ENCODE data around the gene AFG1L.
"Not testable (repeated sequence)": the region's sequence is repeated elsewhere in the genome, so short reads cannot be mapped to it uniquely, and the experiment has no call there.

AFG1L gene

GRCh38 chr6:108293527-108294296 is 1.1 kb upstream of the AFG1L start:
- no peak overlapping the region for H3K9ac ChIP-seq (ENCODE audit: low read depth, low read length)
- no peaks in the 10 kb centered on the region for H3K9me3 ChIP-seq (ENCODE audit: control insufficient read depth, insufficient read depth, low read length)
- H3K36me3 ChIP-seq (ENCODE audit: control insufficient read depth, insufficient read depth, low read length): no peaks in the 10 kb centered on the region
- no peaks in the 10 kb centered on the region for H3K27me3 ChIP-seq (ENCODE audit: control insufficient read depth, insufficient read depth, low read length)
- peaks cover 4% of the 10 kb centered on the region for H3K4me1 ChIP-seq (ENCODE audit: control insufficient read depth, insufficient read depth, low read length)
- peak overlapping the region; percentile 92 for H3K4me3 ChIP-seq (ENCODE audit: low read depth, low read length)

- H3K9ac ChIP-seq (ENCODE audit: low read depth, low read length): no peak overlapping the region
- peak overlapping the region; percentile 92 for H3K4me3 ChIP-seq (ENCODE audit: low read depth, low read length)
- H3K27me3 ChIP-seq (ENCODE audit: control insufficient read depth, insufficient read depth, low read length): no peaks in the 10 kb centered on the region
- peaks cover 4% of the 10 kb centered on the region for H3K4me1 ChIP-seq (ENCODE audit: control insufficient read depth, insufficient read depth, low read length)
- H3K36me3 ChIP-seq (ENCODE audit: control insufficient read depth, insufficient read depth, low read length): no peaks in the 10 kb centered on the region
- H3K9me3 ChIP-seq (ENCODE audit: control insufficient read depth, insufficient read depth, low read length): no peaks in the 10 kb centered on the region
Observed at GRCh38 chr6:108294297-108294726, 542 bp upstream of the AFG1L start.

DNA sequence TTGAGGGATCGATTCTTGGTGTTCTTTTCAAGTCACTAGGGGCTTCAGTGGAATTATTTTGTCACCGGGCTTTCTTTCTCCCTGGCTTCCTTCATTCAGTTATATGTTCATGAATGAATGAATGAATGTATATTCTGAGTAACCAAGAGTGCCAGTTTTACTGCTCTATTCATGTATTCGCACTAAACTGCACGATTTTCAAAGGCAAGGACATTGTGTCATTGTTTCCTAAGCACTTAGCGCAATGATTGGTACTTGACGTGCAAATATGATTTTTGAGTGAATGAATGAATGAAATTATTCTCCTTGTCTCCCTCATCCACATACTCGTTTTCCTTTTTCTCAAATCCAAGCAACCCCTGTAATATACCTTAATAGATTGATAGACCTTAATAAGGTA is 822 bp downstream of the AFG1L start:
- Histone ChIP-seq H3K4me1 (ENCODE audit: control insufficient read depth, insufficient read depth, low read length) (peaks cover 4% of the 10 kb centered on the region), H3K9me3 (ENCODE audit: control insufficient read depth, insufficient read depth, low read length) (no peaks in the 10 kb centered on the region), H3K27me3 (ENCODE audit: control insufficient read depth, insufficient read depth, low read length) (no peaks in the 10 kb centered on the region), H3K36me3 (ENCODE audit: control insufficient read depth, insufficient read depth, low read length) (no peaks in the 10 kb centered on the region), H3K4me3 (ENCODE audit: low read depth, low read length) (peak overlapping the region; percentile 92), H3K9ac (ENCODE audit: low read depth, low read length) (peak overlapping the region; percentile 85)

DNA sequence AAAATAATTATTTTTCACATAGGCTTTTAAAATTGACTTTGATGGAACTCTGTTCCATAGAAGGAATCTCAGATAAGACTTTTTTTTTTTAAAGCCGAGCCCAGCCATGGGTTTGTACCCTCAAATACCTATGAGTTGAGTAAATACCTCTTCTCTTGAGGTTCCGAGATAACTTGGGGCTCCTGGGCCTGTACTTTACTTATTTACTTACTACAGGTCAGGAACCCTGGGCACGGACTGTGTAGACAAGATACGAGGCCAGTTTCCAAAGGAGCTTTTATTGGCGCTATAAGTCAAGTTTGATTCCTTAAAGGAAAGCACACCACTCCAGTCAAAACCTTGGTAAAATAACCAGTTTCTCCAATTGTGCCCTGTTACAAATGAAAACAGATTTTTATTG is 7.5 kb downstream of the AFG1L start:
- Histone ChIP-seq H3K9me3 (ENCODE audit: control insufficient read depth, insufficient read depth, low read length) (no peaks in the 10 kb centered on the region), H3K4me1 (ENCODE audit: control insufficient read depth, insufficient read depth, low read length) (peaks cover 4% of the 10 kb centered on the region), H3K27me3 (ENCODE audit: control insufficient read depth, insufficient read depth, low read length) (no peaks in the 10 kb centered on the region), H3K9ac (ENCODE audit: low read depth, low read length) (no peak overlapping the region), H3K36me3 (ENCODE audit: control insufficient read depth, insufficient read depth, low read length) (no peaks in the 10 kb centered on the region), H3K4me3 (ENCODE audit: low read depth, low read length) (no peak overlapping the region)

DNA sequence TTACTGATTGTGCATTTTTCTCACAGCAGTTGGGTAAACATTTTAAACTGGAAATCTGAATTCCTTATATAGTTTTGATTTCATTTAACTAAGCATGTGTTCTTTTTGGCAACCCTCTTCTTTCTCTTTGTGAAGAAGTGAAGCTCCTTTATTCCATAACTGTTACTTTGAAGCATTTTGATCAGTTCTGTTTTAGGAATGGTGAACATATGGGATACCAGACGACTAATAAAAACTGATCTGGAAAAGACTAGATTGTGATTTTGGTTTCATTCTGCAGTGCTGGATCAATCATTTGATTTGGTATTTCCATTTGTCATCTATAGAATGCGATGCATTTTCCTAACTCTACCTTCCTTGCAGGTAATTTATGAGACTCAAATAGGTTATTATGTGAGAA is 9.8 kb downstream of the AFG1L start:
- Histone ChIP-seq H3K9ac (ENCODE audit: low read depth, low read length) (no peak overlapping the region), H3K4me3 (ENCODE audit: low read depth, low read length) (no peak overlapping the region), H3K36me3 (ENCODE audit: control insufficient read depth, insufficient read depth, low read length) (no peaks in the 10 kb centered on the region), H3K4me1 (ENCODE audit: control insufficient read depth, insufficient read depth, low read length) (peaks cover 4% of the 10 kb centered on the region), H3K27me3 (ENCODE audit: control insufficient read depth, insufficient read depth, low read length) (no peaks in the 10 kb centered on the region), H3K9me3 (ENCODE audit: control insufficient read depth, insufficient read depth, low read length) (no peaks in the 10 kb centered on the region)

GRCh38 chr6:108308641-108309040 is 13.8 kb downstream of the AFG1L start:
- H3K36me3 ChIP-seq (ENCODE audit: control insufficient read depth, insufficient read depth, low read length); H3K9me3 ChIP-seq (ENCODE audit: control insufficient read depth, insufficient read depth, low read length); H3K4me3 ChIP-seq (ENCODE audit: low read depth, low read length); H3K27me3 ChIP-seq (ENCODE audit: control insufficient read depth, insufficient read depth, low read length); H3K9ac ChIP-seq (ENCODE audit: low read depth, low read length); H3K4me1 ChIP-seq (ENCODE audit: control insufficient read depth, insufficient read depth, low read length): not testable (repeated sequence)

DNA sequence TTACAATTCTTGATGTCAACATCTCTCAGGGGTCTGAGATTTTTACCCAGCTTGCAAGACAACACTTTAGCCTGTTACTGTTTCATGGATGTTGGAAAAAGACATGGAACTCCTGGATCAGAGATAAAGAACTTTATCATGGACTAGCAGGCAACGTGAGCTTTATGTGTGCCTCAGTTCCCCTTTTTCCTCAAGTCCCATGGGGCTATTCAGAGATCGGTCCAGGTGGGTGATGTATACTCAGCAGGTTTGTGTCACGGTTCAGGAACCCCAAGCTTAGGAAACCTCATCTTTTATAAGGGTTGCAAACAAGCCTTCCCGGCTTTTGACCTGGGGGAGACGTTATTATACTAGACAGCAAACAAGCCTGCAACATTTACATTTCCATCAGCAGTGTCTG is 15.0 kb downstream of the AFG1L start:
- Histone ChIP-seq H3K9ac (ENCODE audit: low read depth, low read length) (no peak overlapping the region), H3K4me3 (ENCODE audit: low read depth, low read length) (no peak overlapping the region), H3K4me1 (ENCODE audit: control insufficient read depth, insufficient read depth, low read length) (peaks cover 3% of the 10 kb centered on the region), H3K36me3 (ENCODE audit: control insufficient read depth, insufficient read depth, low read length) (no peaks in the 10 kb centered on the region), H3K9me3 (ENCODE audit: control insufficient read depth, insufficient read depth, low read length) (no peaks in the 10 kb centered on the region), H3K27me3 (ENCODE audit: control insufficient read depth, insufficient read depth, low read length) (no peaks in the 10 kb centered on the region)

DNA sequence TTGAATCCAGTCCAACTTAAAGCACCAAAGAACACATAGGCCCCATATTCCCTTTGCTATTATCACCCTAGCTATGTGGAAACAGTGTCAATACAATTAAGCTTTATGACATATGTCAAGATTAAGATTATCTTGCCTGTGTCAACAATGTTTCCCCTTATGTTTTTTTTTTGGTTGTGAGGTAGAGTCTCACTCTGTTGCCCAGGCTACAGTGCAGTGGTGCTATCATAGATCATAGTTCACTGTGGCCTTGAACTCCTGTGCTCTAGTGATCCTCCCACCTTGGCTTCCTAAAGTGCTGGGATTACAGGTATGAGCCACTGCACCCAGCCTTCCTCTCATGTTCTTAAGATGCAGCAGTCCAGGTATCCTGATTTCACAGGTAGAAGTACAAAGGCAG is 17.8 kb downstream of the AFG1L start:
- Histone ChIP-seq H3K27me3 (ENCODE audit: control insufficient read depth, insufficient read depth, low read length) (no peaks in the 10 kb centered on the region), H3K9ac (ENCODE audit: low read depth, low read length) (no peak overlapping the region), H3K36me3 (ENCODE audit: control insufficient read depth, insufficient read depth, low read length) (no peaks in the 10 kb centered on the region), H3K9me3 (ENCODE audit: control insufficient read depth, insufficient read depth, low read length) (no peaks in the 10 kb centered on the region), H3K4me3 (ENCODE audit: low read depth, low read length) (no peak overlapping the region), H3K4me1 (ENCODE audit: control insufficient read depth, insufficient read depth, low read length) (no peaks in the 10 kb centered on the region)

GRCh38 chr6:108321253-108321747 is 26.4 kb downstream of the AFG1L start:
- no peaks in the 10 kb centered on the region for H3K36me3 ChIP-seq (ENCODE audit: control insufficient read depth, insufficient read depth, low read length)
- H3K27me3 ChIP-seq (ENCODE audit: control insufficient read depth, insufficient read depth, low read length): no peaks in the 10 kb centered on the region
- no peak overlapping the region for H3K4me3 ChIP-seq (ENCODE audit: low read depth, low read length)

GRCh38 chr6:108322728-108323127 is 27.9 kb downstream of the AFG1L start:
- no peaks in the 10 kb centered on the region for H3K27me3 ChIP-seq (ENCODE audit: control insufficient read depth, insufficient read depth, low read length)
- no peaks in the 10 kb centered on the region for H3K4me1 ChIP-seq (ENCODE audit: control insufficient read depth, insufficient read depth, low read length)
- no peak overlapping the region for H3K4me3 ChIP-seq (ENCODE audit: low read depth, low read length)
- no peaks in the 10 kb centered on the region for H3K36me3 ChIP-seq (ENCODE audit: control insufficient read depth, insufficient read depth, low read length)
- H3K9ac ChIP-seq (ENCODE audit: low read depth, low read length): no peak overlapping the region
- no peaks in the 10 kb centered on the region for H3K9me3 ChIP-seq (ENCODE audit: control insufficient read depth, insufficient read depth, low read length)

More at GRCh38 chr6:108321253-108321747, 26.4 kb downstream of the AFG1L start:
- no peak overlapping the region for H3K9ac ChIP-seq (ENCODE audit: low read depth, low read length)
- H3K9me3 ChIP-seq (ENCODE audit: control insufficient read depth, insufficient read depth, low read length): no peaks in the 10 kb centered on the region
- no peaks in the 10 kb centered on the region for H3K4me1 ChIP-seq (ENCODE audit: control insufficient read depth, insufficient read depth, low read length)

GRCh38 chr6:108323710-108324466 is 29.0 kb downstream of the AFG1L start:
- Histone ChIP-seq H3K9ac (ENCODE audit: low read depth, low read length) (no peak overlapping the region), H3K4me3 (ENCODE audit: low read depth, low read length) (no peak overlapping the region), H3K27me3 (ENCODE audit: control insufficient read depth, insufficient read depth, low read length) (no peaks in the 10 kb centered on the region), H3K9me3 (ENCODE audit: control insufficient read depth, insufficient read depth, low read length) (no peaks in the 10 kb centered on the region), H3K36me3 (ENCODE audit: control insufficient read depth, insufficient read depth, low read length) (no peaks in the 10 kb centered on the region), H3K4me1 (ENCODE audit: control insufficient read depth, insufficient read depth, low read length) (no peaks in the 10 kb centered on the region)

Data from iPS-15b (cell line).